H9 (cell line): Measurements from ENCODE around the gene RILPL1. TPM values are rescaled to one million over a fixed set of nuclear protein-coding genes. Genes with fewer than 3 reads are reported as not detected.

Experiments used
- DNase-seq: peaks from one replicate; pipeline ENCODE4 v3.0.0-alpha.2; 2017
- H2AFZ ChIP-seq: one replicate; pipeline ENCODE4 v1.6.1; 2013; ENCODE audit warnings: mild to moderate bottlenecking, low read length, control low read depth, moderate library complexity
- H2AK5ac ChIP-seq: 2 replicates; pipeline ENCODE4 v1.6.1; 2013; ENCODE audit warnings: low read length, control low read depth, mixed read lengths; ENCODE audit not compliant: insufficient read length
- H2BK120ac ChIP-seq: one replicate; pipeline ENCODE4 v1.6.1; 2013; ENCODE audit warnings: low read depth, mild to moderate bottlenecking, low read length, control low read depth, inconsistent platforms; ENCODE audit not compliant: poor library complexity, severe bottlenecking
- H2BK12ac ChIP-seq: 2 replicates; pipeline ENCODE4 v1.6.1; 2013; ENCODE audit warnings: low read length, control low read depth, mixed read lengths, low read depth; ENCODE audit not compliant: insufficient read length
- H2BK15ac ChIP-seq: 2 replicates; pipeline ENCODE4 v1.6.1; 2013; ENCODE audit warnings: low read depth, low read length, control low read depth
- H2BK20ac ChIP-seq: one replicate; pipeline ENCODE4 v1.6.1; 2013; ENCODE audit warnings: low read depth, mild to moderate bottlenecking, low read length, control low read depth, inconsistent platforms; ENCODE audit not compliant: poor library complexity, severe bottlenecking
- H2BK5ac ChIP-seq: 2 replicates; pipeline ENCODE4 v1.6.1; 2013; ENCODE audit warnings: low read length, control low read depth, mixed read lengths; ENCODE audit not compliant: insufficient read length
- H3K14ac ChIP-seq: 2 replicates; pipeline ENCODE4 v1.6.1; 2013; ENCODE audit warnings: low read length, control low read depth; ENCODE audit not compliant: insufficient read depth
- H3K18ac ChIP-seq: 2 replicates; pipeline ENCODE4 v1.6.1; 2013; ENCODE audit warnings: low read depth, mild to moderate bottlenecking, mixed read lengths, low read length, control low read depth; ENCODE audit not compliant: insufficient read length
- H3K23ac ChIP-seq: 2 replicates; pipeline ENCODE4 v1.6.1; 2013; ENCODE audit warnings: low read length, control low read depth, mixed read lengths, low read depth; ENCODE audit not compliant: insufficient read length
- H3K23me2 ChIP-seq: 2 replicates; pipeline ENCODE4 v1.6.1; 2013; ENCODE audit warnings: low read depth, mild to moderate bottlenecking, mixed read lengths, low read length, control low read depth; ENCODE audit not compliant: insufficient read length, poor library complexity, severe bottlenecking
- H3K27ac ChIP-seq: 2 replicates; pipeline ENCODE4 v1.5.1; 2013; ENCODE audit warnings: low read length, control low read depth, mixed read lengths, low read depth; ENCODE audit not compliant: insufficient read length
- H3K27me3 ChIP-seq: 2 replicates; pipeline ENCODE4 v1.6.1; 2013; ENCODE audit warnings: low read length, control low read depth, inconsistent platforms; ENCODE audit not compliant: insufficient read depth
- H3K4ac ChIP-seq: 2 replicates; pipeline ENCODE4 v1.6.1; 2013; ENCODE audit warnings: low read depth, mild to moderate bottlenecking, control low read depth, inconsistent platforms, low read length, moderate library complexity
- H3K4me1 ChIP-seq: 2 replicates; pipeline ENCODE4 v1.6.1; 2013; ENCODE audit warnings: low read length, control low read depth, inconsistent platforms; ENCODE audit not compliant: insufficient read depth
- H3K4me2 ChIP-seq: 2 replicates; pipeline ENCODE4 v1.6.1; 2013; ENCODE audit warnings: low read length, control low read depth, mixed read lengths; ENCODE audit not compliant: insufficient read length, insufficient read depth
- H3K56ac ChIP-seq: 2 replicates; pipeline ENCODE4 v1.6.1; 2013; ENCODE audit warnings: low read depth, mild to moderate bottlenecking, mixed read lengths, low read length, control low read depth; ENCODE audit not compliant: insufficient read length
- H3K79me1 ChIP-seq: 2 replicates; pipeline ENCODE4 v1.6.1; 2013; ENCODE audit warnings: low read depth, mild to moderate bottlenecking, moderate library complexity, low read length, control low read depth, inconsistent platforms; ENCODE audit not compliant: insufficient read depth, poor library complexity, severe bottlenecking
- H3K79me2 ChIP-seq: 2 replicates; pipeline ENCODE4 v1.6.1; 2013; ENCODE audit warnings: low read length, control low read depth, inconsistent platforms; ENCODE audit not compliant: insufficient read depth
- H3K9ac ChIP-seq: 2 replicates; pipeline ENCODE4 v1.6.1; 2013; ENCODE audit warnings: low read length, control low read depth, mixed read lengths; ENCODE audit not compliant: insufficient read length; ENCODE audit errors: extremely low read depth
- H3K9me3 ChIP-seq: one replicate; pipeline ENCODE4 v1.6.1; 2013; ENCODE audit warnings: low read depth, low read length, inconsistent platforms; ENCODE audit not compliant: control insufficient read depth
- H3T11ph ChIP-seq: one replicate; pipeline ENCODE4 v1.6.1; 2013; ENCODE audit warnings: mild to moderate bottlenecking, low read length, control low read depth, inconsistent platforms
- H4K20me1 ChIP-seq: one replicate; pipeline ENCODE4 v1.6.1; 2013; ENCODE audit not compliant: control insufficient read depth, insufficient read length, insufficient read depth
- H4K5ac ChIP-seq: 2 replicates; pipeline ENCODE4 v1.6.1; 2013; ENCODE audit warnings: low read depth, mild to moderate bottlenecking, mixed read lengths, low read length, control low read depth; ENCODE audit not compliant: insufficient read length
- H4K8ac ChIP-seq: replicated peaks from 2 replicates; pipeline ENCODE4 v1.6.1; 2013; ENCODE audit warnings: low read length, control low read depth, mixed read lengths, low read depth; ENCODE audit not compliant: insufficient read length
- H4K91ac ChIP-seq: 2 replicates; pipeline ENCODE4 v1.6.1; 2013; ENCODE audit warnings: low read depth, mild to moderate bottlenecking, moderate library complexity, mixed read lengths, low read length, control low read depth; ENCODE audit not compliant: insufficient read length
- H3K27ac Mint-ChIP-seq, 3 experiments: 2 replicates in 2 of 3; 3 replicates in 1 of 3; pipeline ENCODE4 v1.8.0; 2020 to 2021; ENCODE audit warnings: mixed read lengths in 3 of 3, mild to moderate bottlenecking in 1 of 3, moderate library complexity in 1 of 3
- H3K27me3 Mint-ChIP-seq: 2 replicates; pipeline ENCODE4 v1.8.0; 2021; ENCODE audit warnings: low read depth, mild to moderate bottlenecking, moderate library complexity, mixed read lengths
- H3K36me3 Mint-ChIP-seq, 3 experiments: 2 replicates in 2 of 3; 3 replicates in 1 of 3; pipeline ENCODE4 v1.8.0; 2020 to 2021; ENCODE audit warnings: low read depth in 3 of 3, mixed read lengths in 3 of 3; ENCODE audit not compliant: insufficient read depth in 1 of 3
- H3K4me1 Mint-ChIP-seq, 2 experiments: 2 replicates each; pipeline ENCODE4 v1.8.0; 2020; ENCODE audit warnings: mixed read lengths in 2 of 2
- H3K4me3 Mint-ChIP-seq, 2 experiments: 2 replicates in 1 of 2; 3 replicates in 1 of 2; pipeline ENCODE4 v1.8.0; 2020 to 2021; ENCODE audit warnings: mild to moderate bottlenecking in 2 of 2, mixed read lengths in 2 of 2, moderate library complexity in 1 of 2
- H3K9me3 Mint-ChIP-seq, 2 experiments: 2 replicates in 1 of 2; 3 replicates in 1 of 2; pipeline ENCODE4 v1.8.0; 2020; ENCODE audit warnings: mild to moderate bottlenecking in 2 of 2, mixed read lengths in 2 of 2, moderate library complexity in 1 of 2
- CTCF ChIP-seq: fragments of 200-600 bp; sonication (generic); conservative IDR thresholded peaks from 3 replicates; pipeline ENCODE4 v1.8.0; 2021; ENCODE audit warnings: antibody characterized with exemption, mild to moderate bottlenecking
- WGBS: extraction: QIAGEN DNeasy Blood & Tissue Kit; methylation state at CpG from one replicate; pipeline ENCODE4 v1.1.7; 2013; ENCODE audit warnings: missing lambda C conversion rate, low lambda C conversion rate, mixed read lengths; ENCODE audit not compliant: insufficient read length; ENCODE audit errors: extremely low coverage; 5-methylcytosine and 5-hydroxymethylcytosine counted together
- total RNA-seq: library from RNA; stranded (reverse); gene quantifications from 2 replicates; pipeline ENCODE4 v1.2.1, GENCODE V29; 2021

Gene RILPL1
- total RNA-seq, 1 experiment from 2014 or later: 8.1 TPM

GRCh38 chr12:123529686-123530085 lies 3.8 kb downstream of the RILPL1 start:
- Histone ChIP-seq H2BK120ac (no peak overlapping the region), H3K23ac (no peak overlapping the region), H3K4me1 (no peaks in the 10 kb centered on the region), H3K18ac (no peak overlapping the region), H3T11ph (no peak overlapping the region), H2AK5ac (no peak overlapping the region), H4K91ac (no peak overlapping the region), H3K79me2 (no peaks in the 10 kb centered on the region), H2BK5ac (no peak overlapping the region), H2BK20ac (no peak overlapping the region), H3K14ac (no peak overlapping the region), H3K4ac (no peak overlapping the region), H3K23me2 (peaks cover 4% of the 10 kb centered on the region), H4K5ac (no peak overlapping the region), H2AFZ (no peak overlapping the region), H3K9ac (no peak overlapping the region), H3K56ac (no peak overlapping the region), H4K20me1 (no peaks in the 10 kb centered on the region), H3K4me2 (no peak overlapping the region), H2BK15ac (no peak overlapping the region), H4K8ac (no peak overlapping the region), H2BK12ac (no peak overlapping the region), H3K27me3 (no peaks in the 10 kb centered on the region), H3K27ac (no peak overlapping the region), H3K79me1 (no peaks in the 10 kb centered on the region), H3K9me3 (no peaks in the 10 kb centered on the region)
- Mint-ChIP-seq H3K4me1 (peaks cover 4 to 12% of the 10 kb centered on the region in 2 experiments), H3K27ac (no peak overlapping the region), H3K27me3 (peaks cover 14% of the 10 kb centered on the region), H3K36me3 (peaks cover 6 to 23% (median 18%) of the 10 kb centered on the region in 3 experiments; a peak in 6 of 7 replicates), H3K9me3 (no peaks in the 10 kb centered on the region; a peak in 1 of 5 replicates), H3K4me3 (no peak overlapping the region)
- TF ChIP-seq CTCF: no peak
- DNase-seq: no peak
- no CpG with 5 or more reads among the region's 3 CpGs for WGBS
